Amygdala (tissue), 56 donors: Measurements from ENCODE around the gene NUCB1.
A peak's percentile ranks its signal among the peaks of the same experiment; 100 is the strongest.

ENCODE experiments used
- DNase-seq, 56 donors: peaks; one replicate each; lab custom pipeline; 2025; lab: John Stamatoyannopoulos, UW

NUCB1 gene

GRCh38 chr19:48970139-48970766 is 70.1 kb downstream of the NUCB1 start:
- DNase-seq: no peak

GRCh38 chr19:48970923-48971395 is 70.8 kb downstream of the NUCB1 start:
- DNase-seq: peak in 49 of 56 donors; percentile 6 to 86 (median 47)
